Astrocyte (in vitro differentiated cells and primary cell): ENCODE data around the gene ATG12.

Experiments
- EZH2 ChIP-seq: IDR thresholded peaks from 2 replicates; pipeline ENCODE4 v1.6.1; 2012; ENCODE audit warnings: mild to moderate bottlenecking, low read length, inconsistent platforms; ENCODE audit not compliant: insufficient read depth
- TF ChIP-seq, protein P1 (sequence below): IDR thresholded peaks from 2 replicates; pipeline ENCODE4 v1.5.1; 2011; ENCODE audit warnings: low read depth, mild to moderate bottlenecking, inconsistent platforms, low read length, moderate library complexity; ENCODE audit not compliant: insufficient read depth

DNA sequence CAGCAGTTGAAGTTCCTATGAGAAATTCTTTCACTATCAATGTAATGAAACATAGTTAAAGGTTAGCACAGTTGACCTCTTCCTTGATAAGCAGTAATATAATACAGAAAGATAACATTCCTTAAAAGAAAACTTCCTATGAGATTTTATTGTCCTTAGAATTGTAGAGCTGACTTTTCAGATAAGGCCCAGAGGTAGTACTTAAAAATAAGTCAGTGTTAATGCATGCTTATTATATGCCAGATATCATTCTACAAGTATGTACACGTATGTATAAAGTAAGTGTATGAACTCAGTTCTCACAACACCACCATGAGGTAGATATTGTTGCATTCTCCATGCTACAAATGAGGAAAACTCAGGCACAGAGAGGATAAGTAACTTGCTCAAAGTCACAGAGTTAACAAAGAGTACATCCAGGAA is 15.7 kb upstream of the ATG12 start:
- TF ChIP-seq, protein P1, sequence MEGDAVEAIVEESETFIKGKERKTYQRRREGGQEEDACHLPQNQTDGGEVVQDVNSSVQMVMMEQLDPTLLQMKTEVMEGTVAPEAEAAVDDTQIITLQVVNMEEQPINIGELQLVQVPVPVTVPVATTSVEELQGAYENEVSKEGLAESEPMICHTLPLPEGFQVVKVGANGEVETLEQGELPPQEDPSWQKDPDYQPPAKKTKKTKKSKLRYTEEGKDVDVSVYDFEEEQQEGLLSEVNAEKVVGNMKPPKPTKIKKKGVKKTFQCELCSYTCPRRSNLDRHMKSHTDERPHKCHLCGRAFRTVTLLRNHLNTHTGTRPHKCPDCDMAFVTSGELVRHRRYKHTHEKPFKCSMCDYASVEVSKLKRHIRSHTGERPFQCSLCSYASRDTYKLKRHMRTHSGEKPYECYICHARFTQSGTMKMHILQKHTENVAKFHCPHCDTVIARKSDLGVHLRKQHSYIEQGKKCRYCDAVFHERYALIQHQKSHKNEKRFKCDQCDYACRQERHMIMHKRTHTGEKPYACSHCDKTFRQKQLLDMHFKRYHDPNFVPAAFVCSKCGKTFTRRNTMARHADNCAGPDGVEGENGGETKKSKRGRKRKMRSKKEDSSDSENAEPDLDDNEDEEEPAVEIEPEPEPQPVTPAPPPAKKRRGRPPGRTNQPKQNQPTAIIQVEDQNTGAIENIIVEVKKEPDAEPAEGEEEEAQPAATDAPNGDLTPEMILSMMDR: no peak
- no peak for TF ChIP-seq EZH2
